Thymus (tissue), 11 donors: ENCODE measurements around the gene SIDT2. TPM values are rescaled to one million over a fixed set of nuclear protein-coding genes. Genes with fewer than 3 reads are reported as not detected.

Experiments
- DNase-seq, 9 donors: peaks; one replicate each; pipeline ENCODE4 v3.0.0-alpha.2; 2013; ENCODE audit warnings: low spot score in 9 of 9, low read depth in 6 of 9, missing footprints in 1 of 9
- H3K27ac ChIP-seq, 2 donors: one replicate each; pipeline ENCODE4 v1.5.1; 2013; ENCODE audit warnings: control low read depth in 1 of 2, low read depth in 1 of 2, low read length in 1 of 2, mild to moderate bottlenecking in 1 of 2, moderate library complexity in 1 of 2
- H3K27me3 ChIP-seq, 2 donors: one replicate each; pipeline ENCODE4 v1.5.1; 2013; ENCODE audit warnings: low read length in 1 of 2; ENCODE audit not compliant: control insufficient read depth in 2 of 2, insufficient read depth in 1 of 2
- H3K36me3 ChIP-seq, 2 donors: one replicate each; pipeline ENCODE4 v1.5.1; 2013; ENCODE audit warnings: low read length in 1 of 2, mild to moderate bottlenecking in 1 of 2, moderate library complexity in 1 of 2; ENCODE audit not compliant: control insufficient read depth in 2 of 2, insufficient read depth in 2 of 2
- H3K4me1 ChIP-seq, 2 donors: one replicate each; pipeline ENCODE4 v1.5.1; 2013; ENCODE audit warnings: low read length in 2 of 2; ENCODE audit not compliant: control insufficient read depth in 2 of 2, insufficient read depth in 2 of 2
- H3K4me3 ChIP-seq, 2 donors: one replicate each; pipeline ENCODE4 v1.5.1; 2013; ENCODE audit warnings: low read length in 2 of 2, control low read depth in 1 of 2, mild to moderate bottlenecking in 1 of 2
- H3K9me3 ChIP-seq, 2 donors: one replicate each; pipeline ENCODE4 v1.5.1; 2013; ENCODE audit warnings: low read length in 1 of 2, mild to moderate bottlenecking in 1 of 2; ENCODE audit not compliant: control insufficient read depth in 2 of 2, insufficient read depth in 1 of 2
- whole genome bisulfite sequencing: extraction: QIAGEN DNeasy Blood & Tissue Kit; methylation state at CpG from one replicate; pipeline ENCODE4 v1.1.7; 2013; 5-methylcytosine and 5-hydroxymethylcytosine counted together
- polyA plus RNA-seq: library from polyadenylated mRNA; stranded (reverse); fragments of 200-250 nt; gene quantifications from one replicate; pipeline ENCODE4 v1.2.3, GENCODE V29; 2013
- total RNA-seq: library from RNA; stranded (reverse); fragments of 120-200 nt; gene quantifications from one replicate; pipeline ENCODE4 v1.2.4, GENCODE V29; 2013
- donor health status: healthy.

SIDT2 gene
- total and polyA plus RNA-seq, 2 donors: 5.1 to 22.5 TPM

- Histone ChIP-seq H3K4me1 (no peaks in the 10 kb centered on the region), H3K9me3 (no peaks in the 10 kb centered on the region), H3K36me3 (peaks cover 5 to 14% of the 10 kb centered on the region in 2 donors), H3K4me3 (no peak overlapping the region), H3K27ac (no peak overlapping the region), H3K27me3 (peaks cover 0 to 17% of the 10 kb centered on the region in 2 donors)
- WGBS: 87% methylated on average over 4 of the region's 4 CpGs
- no peak for DNase-seq
Observed at GRCh38 chr11:117198613-117199012, 20.1 kb downstream of the SIDT2 start.

GRCh38 chr11:117199053-117199915, 20.7 kb downstream of the SIDT2 start, which contains the start of gene TAGLN:
Gene TAGLN (plus strand): TSS chr11:117199370. CDS start chr11:117203014, 3,644 bp downstream.
- 63% methylated on average over 34 of the region's 34 CpGs for WGBS
- H3K36me3 ChIP-seq: peaks cover 8 to 20% of the 10 kb centered on the region in 2 donors
- no peak for DNase-seq

GRCh38 chr11:117199916-117200812, 21.6 kb downstream of the SIDT2 start:
- Histone ChIP-seq H3K36me3 (peaks cover 16 to 29% of the 10 kb centered on the region in 2 donors), H3K4me3 (no peak overlapping the region), H3K27ac (no peak overlapping the region), H3K9me3 (no peaks in the 10 kb centered on the region), H3K4me1 (no peaks in the 10 kb centered on the region), H3K27me3 (peaks cover 0 to 17% of the 10 kb centered on the region in 2 donors)
- WGBS: 84% methylated on average over 13 of the region's 13 CpGs
- DNase-seq: no peak

More at GRCh38 chr11:117199053-117199915, 20.7 kb downstream of the SIDT2 start, which contains the start of gene TAGLN:
- Histone ChIP-seq H3K9me3 (no peaks in the 10 kb centered on the region), H3K27me3 (peaks cover 0 to 17% of the 10 kb centered on the region in 2 donors), H3K27ac (no peak within 1 kb of the TSS), H3K4me1 (no peaks in the 10 kb centered on the region), H3K4me3 (no peak within 1 kb of the TSS)

- no peak overlapping the region for H3K4me3 ChIP-seq
- no peak for DNase-seq
- no peaks in the 10 kb centered on the region for H3K4me1 ChIP-seq
- peaks cover 20 to 33% of the 10 kb centered on the region in 2 donors for H3K36me3 ChIP-seq
- H3K27me3 ChIP-seq: peaks cover 0 to 17% of the 10 kb centered on the region in 2 donors
- no peak overlapping the region for H3K27ac ChIP-seq
- 93% methylated on average over 12 of the region's 12 CpGs for WGBS
- H3K9me3 ChIP-seq: no peaks in the 10 kb centered on the region
Observed at GRCh38 chr11:117200813-117201657, 22.5 kb downstream of the SIDT2 start.

- peaks cover 20 to 32% of the 10 kb centered on the region in 2 donors for H3K36me3 ChIP-seq
- peaks cover 0 to 17% of the 10 kb centered on the region in 2 donors for H3K27me3 ChIP-seq
- H3K4me3 ChIP-seq: no peak overlapping the region
- H3K27ac ChIP-seq: no peak overlapping the region
- WGBS: 88% methylated on average over 14 of the region's 14 CpGs
- no peaks in the 10 kb centered on the region for H3K9me3 ChIP-seq
- no peak for DNase-seq
- no peaks in the 10 kb centered on the region for H3K4me1 ChIP-seq
Observed at GRCh38 chr11:117201658-117202305, 23.2 kb downstream of the SIDT2 start.

GRCh38 chr11:117202386-117203068, 24.0 kb downstream of the SIDT2 start:
- Histone ChIP-seq H3K4me1 (no peaks in the 10 kb centered on the region), H3K4me3 (no peak overlapping the region), H3K9me3 (no peaks in the 10 kb centered on the region), H3K27me3 (peaks cover 0 to 17% of the 10 kb centered on the region in 2 donors), H3K27ac (no peak overlapping the region), H3K36me3 (peaks cover 20 to 32% of the 10 kb centered on the region in 2 donors)
- 97% methylated on average over 7 of the region's 7 CpGs for WGBS
- no peak for DNase-seq

- no peaks in the 10 kb centered on the region for H3K4me1 ChIP-seq
- no peak for DNase-seq
- H3K27me3 ChIP-seq: peaks cover 0 to 17% of the 10 kb centered on the region in 2 donors
- H3K9me3 ChIP-seq: no peaks in the 10 kb centered on the region
- WGBS: 97% methylated on average over 10 of the region's 10 CpGs
- peaks cover 20 to 32% of the 10 kb centered on the region in 2 donors for H3K36me3 ChIP-seq
- H3K27ac ChIP-seq: no peak overlapping the region
- H3K4me3 ChIP-seq: no peak overlapping the region
Observed at GRCh38 chr11:117203069-117203407, 24.5 kb downstream of the SIDT2 start.
